WERI-Rb-1 (cell line): Measurements from ENCODE around the gene RAET1G.
A peak's percentile ranks its signal among the peaks of the same experiment; 100 is the strongest.
"Not testable (repeated sequence)": the region's sequence is repeated elsewhere in the genome, so short reads cannot be mapped to it uniquely, and the experiment has no call there.

ENCODE experiments used
- DNase-seq: peaks from one replicate; pipeline ENCODE4 v3.0.0-alpha.2; 2020
- H3K27ac ChIP-seq: fragments of 250-450 bp; sonication (Bioruptor Pico); 2 replicates; pipeline ENCODE4 v1.5.1; 2020; ENCODE audit warnings: mild to moderate bottlenecking, moderate library complexity
- H3K27me3 ChIP-seq: fragments of 250-450 bp; sonication (Bioruptor Pico); 2 replicates; pipeline ENCODE4 v1.5.1; 2021; ENCODE audit warnings: mild to moderate bottlenecking, low read depth, moderate library complexity; ENCODE audit not compliant: insufficient read depth, severe bottlenecking
- H3K36me3 ChIP-seq: fragments of 250-450 bp; sonication (Bioruptor Pico); 2 replicates; pipeline ENCODE4 v1.5.1; 2020; ENCODE audit warnings: mild to moderate bottlenecking, moderate library complexity
- H3K4me3 ChIP-seq: 2 replicates; pipeline ENCODE4 v1.5.1; 2011; ENCODE audit warnings: low read depth, mild to moderate bottlenecking, control low read depth, low read length
- H3K9me3 ChIP-seq: fragments of 250-450 bp; sonication (Bioruptor Pico); 2 replicates; pipeline ENCODE4 v1.5.1; 2021; ENCODE audit warnings: mild to moderate bottlenecking, moderate library complexity; ENCODE audit not compliant: severe bottlenecking
- TF ChIP-seq, protein P1 (sequence below): IDR thresholded peaks from 2 replicates; pipeline ENCODE4 v1.5.1; 2011; ENCODE audit warnings: low read depth, mild to moderate bottlenecking, control low read depth, inconsistent platforms, low read length

The RAET1G gene

DNA sequence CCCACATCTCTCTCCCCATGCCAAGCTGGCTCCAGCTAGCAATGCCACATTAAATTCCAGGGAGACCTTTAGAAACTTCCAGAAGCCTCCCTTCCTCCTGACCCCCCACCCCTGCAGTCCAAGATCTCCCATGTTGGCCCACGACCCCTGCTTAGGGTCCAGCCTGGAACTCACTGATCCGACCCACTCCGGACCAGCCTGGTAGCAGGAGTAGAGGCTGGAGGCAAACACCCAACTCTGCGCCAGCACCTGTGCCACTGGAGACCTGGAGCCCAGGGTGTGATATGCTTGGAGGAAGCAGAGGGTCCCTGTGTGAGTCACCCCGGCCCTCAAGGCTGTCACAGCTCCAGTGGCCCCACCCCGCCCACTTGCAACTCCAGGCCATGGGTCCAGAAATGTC lies 37.6 kb upstream of the RAET1G start:
- no peak overlapping the region for H3K27ac ChIP-seq
- H3K36me3 ChIP-seq: no peaks in the 10 kb centered on the region
- no peak overlapping the region for H3K4me3 ChIP-seq
- DNase-seq: no peak
- TF ChIP-seq, protein P1, sequence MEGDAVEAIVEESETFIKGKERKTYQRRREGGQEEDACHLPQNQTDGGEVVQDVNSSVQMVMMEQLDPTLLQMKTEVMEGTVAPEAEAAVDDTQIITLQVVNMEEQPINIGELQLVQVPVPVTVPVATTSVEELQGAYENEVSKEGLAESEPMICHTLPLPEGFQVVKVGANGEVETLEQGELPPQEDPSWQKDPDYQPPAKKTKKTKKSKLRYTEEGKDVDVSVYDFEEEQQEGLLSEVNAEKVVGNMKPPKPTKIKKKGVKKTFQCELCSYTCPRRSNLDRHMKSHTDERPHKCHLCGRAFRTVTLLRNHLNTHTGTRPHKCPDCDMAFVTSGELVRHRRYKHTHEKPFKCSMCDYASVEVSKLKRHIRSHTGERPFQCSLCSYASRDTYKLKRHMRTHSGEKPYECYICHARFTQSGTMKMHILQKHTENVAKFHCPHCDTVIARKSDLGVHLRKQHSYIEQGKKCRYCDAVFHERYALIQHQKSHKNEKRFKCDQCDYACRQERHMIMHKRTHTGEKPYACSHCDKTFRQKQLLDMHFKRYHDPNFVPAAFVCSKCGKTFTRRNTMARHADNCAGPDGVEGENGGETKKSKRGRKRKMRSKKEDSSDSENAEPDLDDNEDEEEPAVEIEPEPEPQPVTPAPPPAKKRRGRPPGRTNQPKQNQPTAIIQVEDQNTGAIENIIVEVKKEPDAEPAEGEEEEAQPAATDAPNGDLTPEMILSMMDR: no peak
- H3K27me3 ChIP-seq: peaks cover 52% of the 10 kb centered on the region
- H3K9me3 ChIP-seq: no peaks in the 10 kb centered on the region

DNA sequence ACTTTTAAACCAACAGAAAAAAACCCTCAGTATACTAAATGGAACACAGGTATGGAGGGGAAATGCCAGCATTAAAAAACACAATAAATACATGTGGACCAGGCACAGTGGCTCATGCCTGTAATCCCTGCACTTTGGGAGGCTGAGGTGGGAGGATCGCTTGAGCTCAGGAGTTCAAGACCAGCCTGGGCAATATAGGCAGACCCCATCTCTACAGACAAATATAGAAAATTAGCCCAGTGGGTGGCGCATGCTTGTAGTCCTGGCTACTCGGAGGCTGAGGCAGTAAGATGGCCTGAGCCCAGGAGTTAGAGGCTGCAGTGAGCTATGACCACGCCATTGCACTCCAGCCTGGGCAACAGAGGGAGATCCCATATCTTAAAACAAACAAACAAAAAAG lies 36.9 kb upstream of the RAET1G start:
- H3K27ac ChIP-seq, H3K9me3 ChIP-seq, H3K36me3 ChIP-seq, DNase-seq, H3K4me3 ChIP-seq: not testable (repeated sequence)
- H3K27me3 ChIP-seq: peaks cover 52% of the 10 kb centered on the region

- H3K27ac ChIP-seq, H3K36me3 ChIP-seq, DNase-seq, H3K9me3 ChIP-seq, H3K4me3 ChIP-seq: not testable (repeated sequence)
- peaks cover 46% of the 10 kb centered on the region for H3K27me3 ChIP-seq
Observed at GRCh38 chr6:149958124-149958523, 35.2 kb upstream of the RAET1G start.

- peaks cover 55% of the 10 kb centered on the region for H3K27me3 ChIP-seq
- not testable (repeated sequence) for H3K27ac ChIP-seq
Observed at GRCh38 chr6:149955654-149956317, 32.9 kb upstream of the RAET1G start.

GRCh38 chr6:149954984-149955653 lies 32.2 kb upstream of the RAET1G start:
- not testable (repeated sequence) for H3K36me3 ChIP-seq, H3K27ac ChIP-seq, DNase-seq, H3K4me3 ChIP-seq, H3K9me3 ChIP-seq
- H3K27me3 ChIP-seq: peaks cover 54% of the 10 kb centered on the region

More at GRCh38 chr6:149955654-149956317, 32.9 kb upstream of the RAET1G start:
- not testable (repeated sequence) for H3K36me3 ChIP-seq, H3K4me3 ChIP-seq, H3K9me3 ChIP-seq, DNase-seq

- not testable (repeated sequence) for H3K27ac ChIP-seq, H3K36me3 ChIP-seq, DNase-seq, H3K9me3 ChIP-seq
- Histone ChIP-seq H3K4me3 (peak overlapping the region; percentile 16; the same call in 1 of the 2 replicates), H3K27me3 (peaks cover 49% of the 10 kb centered on the region)
Observed at GRCh38 chr6:149954328-149954983, 31.5 kb upstream of the RAET1G start.

- peaks cover 44% of the 10 kb centered on the region for H3K27me3 ChIP-seq
- H3K27ac ChIP-seq, H3K9me3 ChIP-seq, DNase-seq, H3K36me3 ChIP-seq, H3K4me3 ChIP-seq: not testable (repeated sequence)
Observed at GRCh38 chr6:149953934-149954327, 31.0 kb upstream of the RAET1G start.

DNA sequence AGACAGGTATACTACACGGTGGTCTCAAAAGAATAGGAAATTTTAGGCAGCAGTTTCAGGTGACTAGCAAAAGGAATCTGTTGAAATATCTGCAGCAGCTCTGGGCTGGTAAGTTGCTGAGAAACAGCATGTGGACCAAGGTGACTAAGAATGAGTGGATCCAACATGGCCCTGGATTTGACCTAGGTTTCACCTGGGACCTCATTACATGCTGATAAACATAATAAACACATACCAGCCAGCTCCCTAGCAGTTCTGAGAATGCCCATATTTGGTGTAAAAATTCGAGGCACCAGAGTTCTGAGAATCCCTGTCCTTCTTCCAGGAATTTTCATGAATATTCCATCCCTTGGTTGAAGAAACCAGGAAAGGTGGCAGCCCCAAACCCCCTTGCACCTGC lies 30.5 kb upstream of the RAET1G start:
- not testable (repeated sequence) for H3K4me3 ChIP-seq, H3K27ac ChIP-seq, H3K36me3 ChIP-seq, DNase-seq, H3K9me3 ChIP-seq
- H3K27me3 ChIP-seq: peaks cover 41% of the 10 kb centered on the region

DNA sequence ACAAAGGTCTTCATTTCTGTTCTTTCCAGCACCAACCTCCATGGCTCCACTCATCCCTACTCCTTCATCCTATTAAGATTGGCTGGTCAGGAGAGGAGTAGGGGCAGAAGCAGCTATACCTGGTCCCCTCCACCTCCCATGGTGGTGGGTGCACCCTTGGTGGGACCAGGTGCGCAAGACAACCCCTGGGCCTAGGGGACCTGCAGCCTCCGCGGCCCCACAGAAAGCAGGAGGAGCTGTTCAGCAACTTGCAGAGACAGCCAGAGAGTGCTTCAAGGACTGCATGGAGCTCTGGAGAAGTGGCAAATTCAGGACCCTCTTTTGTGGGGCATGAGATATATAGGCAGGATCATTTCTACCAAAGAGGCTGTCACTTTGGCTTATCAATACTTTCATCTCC lies 28.7 kb upstream of the RAET1G start:
- H3K27ac ChIP-seq: no peak overlapping the region
- TF ChIP-seq, protein P1: no peak
- DNase-seq: no peak
- H3K36me3 ChIP-seq: no peaks in the 10 kb centered on the region
- H3K4me3 ChIP-seq: no peak overlapping the region
- H3K9me3 ChIP-seq: no peaks in the 10 kb centered on the region
- H3K27me3 ChIP-seq: peaks cover 32% of the 10 kb centered on the region
